Astrocyte (in vitro differentiated cells and primary cell): ENCODE results near the gene SLC4A5. TPM values are rescaled to one million over a fixed set of nuclear protein-coding genes. Genes with fewer than 3 reads are reported as not detected.

Experiments
- DNase-seq: peaks from one replicate; pipeline ENCODE4 v3.0.0-alpha.2; 2010; ENCODE audit warnings: low read depth
- FAIRE-seq: peaks from 2 replicates; lab custom pipeline; 2011; peaks lifted over from hg19 to GRCh38; lab: Jason Lieb, UNC
- H2AFZ ChIP-seq: 2 replicates; pipeline ENCODE4 v1.6.0; 2012; ENCODE audit warnings: low read depth, low read length, inconsistent platforms
- H3K27ac ChIP-seq: 2 replicates; pipeline ENCODE4 v1.5.1; 2011; ENCODE audit warnings: low read depth, low read length, inconsistent platforms
- H3K27me3 ChIP-seq: 2 replicates; pipeline ENCODE4 v1.6.0; 2011; ENCODE audit warnings: low read length, inconsistent platforms; ENCODE audit not compliant: insufficient read depth
- H3K36me3 ChIP-seq: 2 replicates; pipeline ENCODE4 v1.5.1; 2011; ENCODE audit warnings: low read length, inconsistent platforms; ENCODE audit not compliant: insufficient read depth
- H3K4me1 ChIP-seq: 2 replicates; pipeline ENCODE4 v1.5.1; 2011; ENCODE audit warnings: low read length, inconsistent platforms; ENCODE audit not compliant: insufficient read depth
- H3K4me2 ChIP-seq: 2 replicates; pipeline ENCODE4 v1.6.0; 2012; ENCODE audit warnings: low read length, inconsistent platforms
- H3K4me3 ChIP-seq: 2 replicates; pipeline ENCODE4 v1.5.1; 2011; ENCODE audit warnings: low read depth, mild to moderate bottlenecking, low read length, inconsistent platforms; ENCODE audit not compliant: insufficient read depth
- H3K79me2 ChIP-seq: 2 replicates; pipeline ENCODE4 v1.6.0; 2012; ENCODE audit warnings: mild to moderate bottlenecking, low read length, inconsistent platforms; ENCODE audit not compliant: insufficient read depth
- H3K9ac ChIP-seq: 2 replicates; pipeline ENCODE4 v1.6.0; 2012; ENCODE audit warnings: mild to moderate bottlenecking, low read length, inconsistent platforms
- H3K9me3 ChIP-seq: 2 replicates; pipeline ENCODE4 v1.5.1; 2012; ENCODE audit warnings: low read depth, mild to moderate bottlenecking, low read length, inconsistent platforms; ENCODE audit not compliant: insufficient read depth
- H4K20me1 ChIP-seq: 2 replicates; pipeline ENCODE4 v1.6.0; 2012; ENCODE audit warnings: low read length, inconsistent platforms; ENCODE audit not compliant: insufficient read depth
- H3K27ac Mint-ChIP-seq: one replicate; pipeline ENCODE4 v1.8.0; 2021; ENCODE audit warnings: mild to moderate bottlenecking, mixed read lengths; ENCODE audit not compliant: unreplicated experiment
- H3K27me3 Mint-ChIP-seq: one replicate; pipeline ENCODE4 v1.8.0; 2021; ENCODE audit warnings: low read depth, mixed read lengths; ENCODE audit not compliant: unreplicated experiment
- H3K36me3 Mint-ChIP-seq: one replicate; pipeline ENCODE4 v1.8.0; 2021; ENCODE audit warnings: low read depth, mixed read lengths; ENCODE audit not compliant: unreplicated experiment
- H3K4me1 Mint-ChIP-seq: one replicate; pipeline ENCODE4 v1.8.0; 2021; ENCODE audit warnings: low read depth, mixed read lengths; ENCODE audit not compliant: unreplicated experiment
- H3K4me3 Mint-ChIP-seq: one replicate; pipeline ENCODE4 v1.8.0; 2021; ENCODE audit warnings: mild to moderate bottlenecking, moderate library complexity, mixed read lengths; ENCODE audit not compliant: unreplicated experiment
- H3K9me3 Mint-ChIP-seq: one replicate; pipeline ENCODE4 v1.8.0; 2021; ENCODE audit warnings: mild to moderate bottlenecking, mixed read lengths; ENCODE audit not compliant: unreplicated experiment
- CTCF ChIP-seq: IDR thresholded peaks from 2 replicates; pipeline ENCODE4 v1.5.1; 2011; ENCODE audit warnings: low read depth, mild to moderate bottlenecking, inconsistent platforms, low read length, moderate library complexity; ENCODE audit not compliant: insufficient read depth
- EZH2 ChIP-seq: IDR thresholded peaks from 2 replicates; pipeline ENCODE4 v1.6.1; 2012; ENCODE audit warnings: mild to moderate bottlenecking, low read length, inconsistent platforms; ENCODE audit not compliant: insufficient read depth
- total RNA-seq: library from RNA; stranded (reverse); gene quantifications from 2 replicates; pipeline ENCODE4 v1.2.1, GENCODE V29; 2021

SLC4A5 gene
- total RNA-seq, 1 donor from 2014 or later = 0.41 TPM

DNA sequence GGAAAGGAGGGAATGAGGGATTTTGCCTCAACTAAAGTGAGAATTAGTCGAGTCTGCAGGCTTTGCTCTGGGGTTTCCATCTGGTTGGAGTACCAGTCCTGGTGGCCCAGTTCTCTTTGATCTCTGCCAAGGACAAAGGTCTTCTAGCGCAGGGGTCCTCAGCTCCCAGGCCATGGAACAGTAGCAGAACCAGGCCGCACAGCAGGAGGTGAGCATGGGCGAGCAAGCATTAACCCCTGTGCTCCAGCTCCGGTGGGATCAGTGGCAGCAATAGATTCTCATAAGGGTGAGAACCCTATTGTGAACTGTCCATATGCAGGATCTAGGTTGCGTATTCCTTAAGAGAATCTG, 120.9 kb downstream of the SLC4A5 start:
- no peaks in the 10 kb centered on the region for H3K27me3 Mint-ChIP-seq
- no peak overlapping the region for H3K9ac ChIP-seq
- no peak overlapping the region for H3K4me3 ChIP-seq
- DNase-seq (no peak), FAIRE-seq (no peak)
- no peak overlapping the region for H3K4me2 ChIP-seq
- no peak overlapping the region for H2AFZ ChIP-seq
- no peaks in the 10 kb centered on the region for H3K9me3 Mint-ChIP-seq
- H3K4me3 Mint-ChIP-seq = no peak overlapping the region
- peaks cover 34% of the 10 kb centered on the region for H3K36me3 Mint-ChIP-seq
- peaks cover 13% of the 10 kb centered on the region for H4K20me1 ChIP-seq
- H3K79me2 ChIP-seq = no peaks in the 10 kb centered on the region
- TF ChIP-seq EZH2 = no peak
- TF ChIP-seq CTCF = no peak
- H3K27me3 ChIP-seq = no peaks in the 10 kb centered on the region
- H3K27ac Mint-ChIP-seq = no peak overlapping the region
- H3K4me1 Mint-ChIP-seq = peaks cover 12% of the 10 kb centered on the region
- H3K9me3 ChIP-seq = no peaks in the 10 kb centered on the region
- no peaks in the 10 kb centered on the region for H3K4me1 ChIP-seq
- no peak overlapping the region for H3K27ac ChIP-seq
- H3K36me3 ChIP-seq = peaks cover 10% of the 10 kb centered on the region

DNA sequence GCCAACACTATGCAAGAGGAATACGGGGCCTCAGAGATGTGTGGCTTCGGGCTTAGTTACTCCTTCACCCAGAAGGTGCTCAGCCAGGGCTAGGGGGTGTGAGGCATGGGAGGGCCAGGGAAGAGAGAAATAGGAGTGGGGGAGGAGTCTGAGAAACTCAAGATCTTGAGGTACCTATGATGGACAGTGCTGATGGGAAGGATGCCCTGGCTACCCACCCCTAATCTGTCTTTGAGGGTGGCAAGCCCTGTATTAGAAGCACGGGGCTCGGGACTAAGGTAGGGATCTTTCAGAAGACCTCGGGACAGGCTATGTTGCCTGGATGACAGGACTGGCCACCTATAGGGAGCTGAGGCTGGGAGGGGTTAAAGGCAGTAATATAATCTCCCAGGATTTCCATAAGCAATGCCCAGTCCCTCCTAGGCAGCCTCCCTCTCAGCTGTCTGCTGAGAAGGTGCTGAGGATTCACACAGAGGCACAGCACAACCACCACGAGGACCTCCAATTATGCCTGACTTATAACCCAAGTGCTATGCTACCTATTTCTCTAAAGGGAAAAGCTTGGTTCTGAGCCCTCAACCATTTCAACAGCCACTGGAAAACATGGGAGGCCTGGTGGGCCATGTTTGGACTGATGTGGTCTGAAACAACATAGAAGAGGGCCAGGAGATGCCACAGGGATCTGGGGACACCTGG, 121.5 kb downstream of the SLC4A5 start:
- Mint-ChIP-seq H3K9me3 (no peaks in the 10 kb centered on the region), H3K27ac (no peak overlapping the region), H3K27me3 (no peaks in the 10 kb centered on the region), H3K4me1 (peaks cover 12% of the 10 kb centered on the region), H3K4me3 (no peak overlapping the region), H3K36me3 (peaks cover 34% of the 10 kb centered on the region)
- TF ChIP-seq CTCF (no peak), EZH2 (no peak)
- no peaks in the 10 kb centered on the region for H3K27me3 ChIP-seq
- no peak overlapping the region for H3K9ac ChIP-seq
- H4K20me1 ChIP-seq = peaks cover 17% of the 10 kb centered on the region
- DNase-seq = no peak
- FAIRE-seq = no peak
- no peak overlapping the region for H2AFZ ChIP-seq
- H3K79me2 ChIP-seq = no peaks in the 10 kb centered on the region
- H3K4me1 ChIP-seq = no peaks in the 10 kb centered on the region
- H3K9me3 ChIP-seq = no peaks in the 10 kb centered on the region
- peaks cover 10% of the 10 kb centered on the region for H3K36me3 ChIP-seq
- no peak overlapping the region for H3K4me3 ChIP-seq
- no peak overlapping the region for H3K27ac ChIP-seq
- no peak overlapping the region for H3K4me2 ChIP-seq

DNA sequence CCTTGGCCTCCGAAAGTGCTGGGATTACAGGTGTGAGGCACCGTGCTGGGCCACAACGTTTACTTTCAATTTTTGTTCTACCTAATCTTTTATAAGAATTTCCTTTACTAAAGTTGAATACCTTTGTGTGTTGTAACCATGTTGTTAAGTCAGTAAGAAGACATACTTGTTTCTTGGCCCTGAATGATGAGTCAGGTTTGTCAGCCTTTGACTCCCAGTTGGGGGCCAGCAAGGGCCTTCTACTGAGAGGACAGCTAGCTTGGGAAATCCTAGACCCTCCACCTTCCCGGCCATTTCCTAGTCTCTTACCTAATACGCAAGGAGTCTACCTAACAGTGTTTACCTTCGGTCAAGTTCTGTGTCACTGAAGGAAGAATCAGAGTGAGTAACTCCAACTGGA, 122.1 kb downstream of the SLC4A5 start:
- Histone ChIP-seq H3K27me3 (no peaks in the 10 kb centered on the region), H4K20me1 (peaks cover 20% of the 10 kb centered on the region), H3K9me3 (no peaks in the 10 kb centered on the region), H2AFZ (no peak overlapping the region), H3K4me1 (no peaks in the 10 kb centered on the region), H3K79me2 (no peaks in the 10 kb centered on the region), H3K4me3 (no peak overlapping the region), H3K9ac (no peak overlapping the region), H3K36me3 (peaks cover 11% of the 10 kb centered on the region), H3K4me2 (no peak overlapping the region), H3K27ac (no peak overlapping the region)
- peaks cover 7% of the 10 kb centered on the region for H3K4me1 Mint-ChIP-seq
- H3K4me3 Mint-ChIP-seq = no peak overlapping the region
- no peak for TF ChIP-seq CTCF
- TF ChIP-seq EZH2 = no peak
- FAIRE-seq = no peak
- no peaks in the 10 kb centered on the region for H3K9me3 Mint-ChIP-seq
- H3K27me3 Mint-ChIP-seq = no peaks in the 10 kb centered on the region
- H3K36me3 Mint-ChIP-seq = peaks cover 36% of the 10 kb centered on the region
- no peak overlapping the region for H3K27ac Mint-ChIP-seq
- DNase-seq = no peak
